ENCODE measurements around the gene TRMT5. TPM values are rescaled to one million over a fixed set of nuclear protein-coding genes. Genes with fewer than 3 reads are reported as not detected.

The TRMT5 gene
- total and polyA plus RNA-seq, 9 of the 15 experiments (the other 6 are each of a cell fraction or from before 2014, with no cell fraction given) = 8.4 to 20.0 (median 15.1) TPM

GRCh38 chr14:60951776-60952435 is 29.0 kb downstream of the TRMT5 start:
- FAIRE-seq = no peak
- in situ Hi-C loops (cut with MboI) = no loop called here

More at GRCh38 chr14:60951776-60952435, 29.0 kb downstream of the TRMT5 start:
- H3K4me3 ChIP-seq = no peak overlapping the region
- no peaks in the 10 kb centered on the region for H3K36me3 ChIP-seq (ENCODE audit: control insufficient read depth, insufficient read depth, low read length)
- H3K9me1 ChIP-seq (ENCODE audit: control insufficient read depth, insufficient read depth, low read length) = no peaks in the 10 kb centered on the region
- ChIA-PET POLR2A (interaction anchor here (0.6 kb wide), 1 partner anchor 30 kb away, joined by 3 read pairs; no protein-coding TSS in a partner anchor), CTCF (ENCODE audit: low intra/inter-chr PET ratio) (no interaction called here)
- TF ChIP-seq ZNF41 (CRISPR knock-in tag; conservative IDR thresholded peaks at IDR 0.05) (no peak), POU5F1 (IDR thresholded peaks at IDR 0.05; ENCODE audit: borderline replicate concordance, low read depth, low read length, partially characterized antibody) (no peak), PRPF4 (IDR thresholded peaks at IDR 0.05; ENCODE audit: insufficient read depth, low read depth, low read length, poor library complexity, severe bottlenecking) (no peak), SIRT6 (IDR thresholded peaks at IDR 0.05; ENCODE audit: low read depth, low read length) (no peak), RBM25 (IDR thresholded peaks at IDR 0.05; ENCODE audit: low read depth, low read length, severe bottlenecking) (no peak), ZNF584 (CRISPR knock-in tag; IDR thresholded peaks at IDR 0.05; ENCODE audit: low read depth) (no peak), ZNF551 (CRISPR knock-in tag; IDR thresholded peaks at IDR 0.05) (no peak), CAMTA2 (CRISPR knock-in tag; conservative IDR thresholded peaks at IDR 0.05) (no peak), ZNF77 (CRISPR knock-in tag; IDR thresholded peaks at IDR 0.05) (no peak), ZNF146 (CRISPR knock-in tag; IDR thresholded peaks at IDR 0.05; ENCODE audit: unreplicated experiment) (no peak), KLF13 (tag; IDR thresholded peaks at IDR 0.05; ENCODE audit: borderline replicate concordance, low read depth) (no peak), SAP30 (IDR thresholded peaks at IDR 0.05; ENCODE audit: borderline replicate concordance, insufficient read depth, low read depth, low read length, poor library complexity, severe bottlenecking) (no peak), SAFB (IDR thresholded peaks at IDR 0.05; ENCODE audit: borderline replicate concordance, low read depth, low read length) (no peak), AFF1 (IDR thresholded peaks at IDR 0.05; ENCODE audit: low read depth in 1 of 2, partially characterized antibody in 2 of 2) (no peak), SMARCE1 (IDR thresholded peaks at IDR 0.05) (no peak), MCM5 (IDR thresholded peaks at IDR 0.05; ENCODE audit: low read depth) (no peak), TEAD1 (CRISPR knock-in tag; IDR thresholded peaks at IDR 0.05) (no peak)
- ATAC-seq = no peak
- H3K9me3 ChIP-seq (replicated peaks; ENCODE audit: control insufficient read depth, insufficient read depth, low read depth, low read length) = no peaks in the 10 kb centered on the region
- intact Hi-C loops (cut with micrococcal nuclease) = no loop called here
- H3K4me2 ChIP-seq (ENCODE audit: insufficient read depth, low read length) = no peak overlapping the region
- no peak for DNase-seq (ENCODE audit: extremely low read depth in 1 of 4, low spot score in 3 of 4)
- H3K4me1 ChIP-seq (replicated peaks in 1 of 2; ENCODE audit: control insufficient read depth in 2 of 2, insufficient read depth in 2 of 2, low read length in 2 of 2) = no peaks in the 10 kb centered on the region
- no peak overlapping the region for H2AFZ ChIP-seq (ENCODE audit: low read depth, low read length)
- no peak overlapping the region for H3K27ac ChIP-seq (ENCODE audit: extremely low read depth, low read depth, low read length)
- no peaks in the 10 kb centered on the region for H4K20me1 ChIP-seq (replicated peaks; ENCODE audit: control insufficient read depth, insufficient read depth, low read length)
- no peaks in the 10 kb centered on the region for H3K79me2 ChIP-seq (ENCODE audit: control insufficient read depth, insufficient read depth, low read length)
- no peak overlapping the region for H3K9ac ChIP-seq (ENCODE audit: insufficient read depth in 1 of 2, low read depth in 2 of 2, low read length in 2 of 2)
- no TSS peak for BruUV-seq (replicated peaks)
- no peaks in the 10 kb centered on the region for H3K27me3 ChIP-seq (ENCODE audit: control insufficient read depth in 2 of 2, insufficient read depth in 2 of 2, low read length in 2 of 2)
- 85% methylated on average over 2 of the region's 3 CpGs for WGBS (ENCODE audit: insufficient coverage, low coverage, missing lambda C conversion rate)
